Esophagus muscularis mucosa (tissue), 4 donors: ENCODE measurements around the gene MOGAT2. TPM values are rescaled to one million over a fixed set of nuclear protein-coding genes. Genes with fewer than 3 reads are reported as not detected.

Source experiments
- DNase-seq: peaks from one replicate; pipeline ENCODE4 v3.0.0-alpha.2; 2017; ENCODE audit errors: extremely low spot score
- H3K27ac ChIP-seq, 4 donors: fragments of 200-600 bp; sonication (generic); replicated peaks in 1 of 4; 1 replicate in 3 of 4; 2 replicates in 1 of 4; pipeline ENCODE4 v1.5.1; 2016 to 2019; ENCODE audit warnings: mild to moderate bottlenecking in 1 of 4
- H3K27me3 ChIP-seq, 4 donors: fragments of 200-600 bp; sonication (generic); one replicate each; pipeline versions ENCODE4 v1.5.1 to v1.6.0; 2016 to 2019
- H3K36me3 ChIP-seq, 4 donors: fragments of 200-600 bp; sonication (generic); one replicate each; pipeline ENCODE4 v1.5.1; 2016 to 2019
- H3K4me1 ChIP-seq, 4 donors: fragments of 200-600 bp; sonication (generic); one replicate each; pipeline ENCODE4 v1.5.1; 2016 to 2019
- H3K4me3 ChIP-seq, 4 donors: fragments of 200-600 bp; sonication (generic); 1 replicate in 2 of 4; 2 replicates in 2 of 4; pipeline ENCODE4 v1.5.1; 2016 to 2019; ENCODE audit warnings: mild to moderate bottlenecking in 4 of 4, moderate library complexity in 1 of 4
- H3K9me3 ChIP-seq, 4 donors: fragments of 200-600 bp; sonication (generic); 1 replicate in 3 of 4; 2 replicates in 1 of 4; pipeline ENCODE4 v1.5.1; 2016 to 2019
- CTCF ChIP-seq, 3 experiments: fragments of 200-600 bp in 2 of 3; fragments of 450-650 bp in 1 of 3; sonication (generic) in 2 of 3; IDR thresholded peaks; one replicate each; pipeline ENCODE4 v1.5.1; 2017 to 2019; ENCODE audit warnings: antibody characterized with exemption in 3 of 3, mild to moderate bottlenecking in 2 of 3, moderate library complexity in 1 of 3
- EP300 ChIP-seq: sonication (generic); formaldehyde crosslinking; IDR thresholded peaks from one replicate; pipeline ENCODE4 v1.6.1; 2017; ENCODE audit warnings: antibody characterized with exemption
- POLR2A ChIP-seq: fragments of 450-650 bp; IDR thresholded peaks from one replicate; pipeline ENCODE4 v1.6.1; 2017; ENCODE audit warnings: antibody characterized with exemption, moderate library complexity, mild to moderate bottlenecking, low read depth
- POLR2AphosphoS5 ChIP-seq, 2 donors: sonication (generic); formaldehyde crosslinking; IDR thresholded peaks; one replicate each; pipeline ENCODE4 v1.6.1; 2017; ENCODE audit warnings: antibody characterized with exemption in 2 of 2
- WGBS: methylation state at CpG from one replicate; pipeline ENCODE4 v1.1.5; 2018; 5-methylcytosine and 5-hydroxymethylcytosine counted together
- intact Hi-C: fragments of 100-400 bp; cut with DNase I; formaldehyde crosslinking; loops from one replicate; pipeline ENCODE4 v1.15.1; 2023
- total RNA-seq, 4 donors: library from RNA; depleted of rRNA; stranded (reverse); fragments of >200 nt; gene quantifications; one replicate each; pipeline versions ENCODE4 v1.1.0 to v1.2.1, GENCODE V29; 2016

The MOGAT2 gene
- total RNA-seq, 4 donors from 2014 or later, result not detected

- Histone ChIP-seq H3K27me3 (no peaks in the 10 kb centered on the region), H3K27ac (no peak overlapping the region), H3K9me3 (no peaks in the 10 kb centered on the region), H3K4me1 (no peaks in the 10 kb centered on the region), H3K4me3 (no peak overlapping the region), H3K36me3 (no peaks in the 10 kb centered on the region)
- TF ChIP-seq POLR2A, result no peak
- no peak for TF ChIP-seq POLR2AphosphoS5 (IDR thresholded peaks at IDR 0.05)
- no peak for TF ChIP-seq EP300
- TF ChIP-seq CTCF (IDR thresholded peaks at IDR 0.05), result no peak
- intact Hi-C loops, result no loop called here
- WGBS, result 77% methylated on average over 2 of the region's 2 CpGs
- no peak for DNase-seq
These were observed 40.0 kb downstream of the MOGAT2 start for GRCh38 chr11:75757651-75758050.

- Histone ChIP-seq H3K4me1 (no peaks in the 10 kb centered on the region), H3K4me3 (no peak overlapping the region), H3K9me3 (no peaks in the 10 kb centered on the region), H3K27me3 (no peaks in the 10 kb centered on the region), H3K27ac (no peak overlapping the region), H3K36me3 (no peaks in the 10 kb centered on the region)
- no peak for DNase-seq
- WGBS, result 95% methylated on average over 4 of the region's 4 CpGs
- TF ChIP-seq POLR2A, result no peak
- TF ChIP-seq CTCF (IDR thresholded peaks at IDR 0.05), result no peak
- TF ChIP-seq EP300, result no peak
- no peak for TF ChIP-seq POLR2AphosphoS5 (IDR thresholded peaks at IDR 0.05)
- intact Hi-C loops, result no loop called here
These were observed 42.2 kb downstream of the MOGAT2 start for GRCh38 chr11:75759832-75760231.

GRCh38 chr11:75760243-75760642 lies 42.6 kb downstream of the MOGAT2 start:
- DNase-seq, result no peak
- TF ChIP-seq EP300 (no peak), POLR2A (no peak), POLR2AphosphoS5 (IDR thresholded peaks at IDR 0.05) (no peak), CTCF (IDR thresholded peaks at IDR 0.05) (no peak)
- no peaks in the 10 kb centered on the region for H3K4me1 ChIP-seq
- no peak overlapping the region for H3K4me3 ChIP-seq
- no peak overlapping the region for H3K27ac ChIP-seq
- intact Hi-C loops, result no loop called here
- no peaks in the 10 kb centered on the region for H3K9me3 ChIP-seq
- H3K27me3 ChIP-seq, result no peaks in the 10 kb centered on the region
- no peaks in the 10 kb centered on the region for H3K36me3 ChIP-seq

GRCh38 chr11:75760710-75761493 lies 43.3 kb downstream of the MOGAT2 start:
- 94% methylated on average over 2 of the region's 3 CpGs for WGBS
- no peaks in the 10 kb centered on the region for H3K9me3 ChIP-seq
- intact Hi-C loops, result no loop called here
- no peaks in the 10 kb centered on the region for H3K27me3 ChIP-seq
- H3K4me3 ChIP-seq, result no peak overlapping the region
- DNase-seq, result no peak
- no peaks in the 10 kb centered on the region for H3K4me1 ChIP-seq
- H3K27ac ChIP-seq, result no peak overlapping the region
- H3K36me3 ChIP-seq, result no peaks in the 10 kb centered on the region
- no peak for TF ChIP-seq POLR2A
- no peak for TF ChIP-seq EP300
- TF ChIP-seq POLR2AphosphoS5 (IDR thresholded peaks at IDR 0.05), result no peak
- no peak for TF ChIP-seq CTCF (IDR thresholded peaks at IDR 0.05)

- 91% methylated on average over 8 of the region's 8 CpGs for WGBS
- H3K27ac ChIP-seq, result no peak overlapping the region
- DNase-seq, result no peak
- H3K4me3 ChIP-seq, result no peak overlapping the region
- intact Hi-C loops, result no loop called here
- H3K27me3 ChIP-seq, result peaks cover 0 to 5% (median 0%) of the 10 kb centered on the region in 4 donors
- no peaks in the 10 kb centered on the region for H3K36me3 ChIP-seq
- H3K4me1 ChIP-seq, result peaks cover 0 to 2% (median 0%) of the 10 kb centered on the region in 4 donors
- TF ChIP-seq POLR2AphosphoS5 (IDR thresholded peaks at IDR 0.05) (no peak), CTCF (IDR thresholded peaks at IDR 0.05) (no peak), POLR2A (no peak), EP300 (no peak)
- no peaks in the 10 kb centered on the region for H3K9me3 ChIP-seq
These were observed 44.5 kb downstream of the MOGAT2 start for GRCh38 chr11:75762158-75762557.
